GM21528 (cell line): ENCODE measurements around the gene AFG1L.
"Not testable (repeated sequence)": the region's sequence is repeated elsewhere in the genome, so short reads cannot be mapped to it uniquely, and the experiment has no call there.

Experiments
- ATAC-seq: cut with Tn5 transposase; IDR thresholded peaks from one replicate; pipeline ENCODE4 v1.9.1; 2021; ENCODE audit warnings: mild to moderate bottlenecking, moderate library complexity; ENCODE audit not compliant: unreplicated experiment, low FRiP score

AFG1L gene

DNA sequence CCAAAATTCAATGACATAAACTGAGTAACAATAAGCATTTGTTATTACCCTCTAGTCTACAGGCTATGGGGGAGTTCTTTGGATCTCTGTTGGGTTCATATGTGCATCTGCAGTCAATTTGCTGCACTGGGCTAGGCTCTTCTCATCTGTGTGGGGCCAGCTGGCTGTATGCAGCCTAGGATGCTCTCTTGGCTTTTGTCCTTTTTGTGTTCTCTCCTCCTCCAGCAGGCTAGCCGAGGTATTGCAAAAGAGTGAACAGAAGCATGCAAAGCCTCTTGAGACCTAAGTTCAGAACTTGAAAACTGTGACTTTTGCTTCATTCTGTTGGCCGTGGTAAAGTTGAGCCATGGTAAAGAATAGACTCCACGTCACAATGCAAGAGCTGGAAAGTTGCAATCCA, 203.0 kb downstream of the AFG1L start:
- ATAC-seq, result no peak

- no peak for ATAC-seq
These were observed 206.7 kb downstream of the AFG1L start for GRCh38 chr6:108501559-108501958.

DNA sequence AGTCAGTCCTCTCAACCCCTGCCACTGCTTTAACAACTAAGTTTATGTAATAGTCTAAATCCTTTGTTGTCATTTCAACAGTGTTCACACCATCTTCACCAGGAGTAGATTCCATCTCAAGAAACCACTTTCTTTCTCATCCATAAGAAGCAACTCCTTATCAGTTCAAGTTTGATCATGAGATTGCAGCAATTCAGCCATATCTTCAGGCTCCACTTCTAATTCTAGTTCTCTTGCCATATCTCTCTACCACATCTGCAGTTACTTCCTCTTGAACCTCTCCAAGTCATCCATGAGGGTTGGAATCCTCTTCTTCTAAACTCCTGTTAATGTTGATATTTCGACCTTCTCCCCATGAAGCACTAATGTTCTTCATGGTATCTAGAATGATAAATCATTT, 208.0 kb downstream of the AFG1L start:
- ATAC-seq, result no peak

DNA sequence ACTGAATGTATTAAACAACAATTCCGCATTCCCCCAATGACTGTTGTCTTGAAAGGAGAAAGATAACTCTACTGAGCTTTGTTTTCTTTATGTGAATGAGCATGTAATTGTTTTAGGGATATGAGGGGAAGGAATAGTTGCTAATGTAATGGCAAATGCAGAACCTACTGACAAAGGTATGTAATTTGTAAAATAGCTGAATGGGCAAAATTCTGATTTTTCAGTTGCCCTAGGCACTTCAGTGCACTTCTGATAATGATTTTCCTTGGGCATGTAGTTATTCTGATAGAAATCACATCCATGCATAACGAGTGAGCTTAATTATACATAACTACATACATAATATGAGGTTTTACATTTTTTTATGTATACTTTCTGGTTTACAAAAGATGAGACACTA, 212.5 kb downstream of the AFG1L start:
- no peak for ATAC-seq

DNA sequence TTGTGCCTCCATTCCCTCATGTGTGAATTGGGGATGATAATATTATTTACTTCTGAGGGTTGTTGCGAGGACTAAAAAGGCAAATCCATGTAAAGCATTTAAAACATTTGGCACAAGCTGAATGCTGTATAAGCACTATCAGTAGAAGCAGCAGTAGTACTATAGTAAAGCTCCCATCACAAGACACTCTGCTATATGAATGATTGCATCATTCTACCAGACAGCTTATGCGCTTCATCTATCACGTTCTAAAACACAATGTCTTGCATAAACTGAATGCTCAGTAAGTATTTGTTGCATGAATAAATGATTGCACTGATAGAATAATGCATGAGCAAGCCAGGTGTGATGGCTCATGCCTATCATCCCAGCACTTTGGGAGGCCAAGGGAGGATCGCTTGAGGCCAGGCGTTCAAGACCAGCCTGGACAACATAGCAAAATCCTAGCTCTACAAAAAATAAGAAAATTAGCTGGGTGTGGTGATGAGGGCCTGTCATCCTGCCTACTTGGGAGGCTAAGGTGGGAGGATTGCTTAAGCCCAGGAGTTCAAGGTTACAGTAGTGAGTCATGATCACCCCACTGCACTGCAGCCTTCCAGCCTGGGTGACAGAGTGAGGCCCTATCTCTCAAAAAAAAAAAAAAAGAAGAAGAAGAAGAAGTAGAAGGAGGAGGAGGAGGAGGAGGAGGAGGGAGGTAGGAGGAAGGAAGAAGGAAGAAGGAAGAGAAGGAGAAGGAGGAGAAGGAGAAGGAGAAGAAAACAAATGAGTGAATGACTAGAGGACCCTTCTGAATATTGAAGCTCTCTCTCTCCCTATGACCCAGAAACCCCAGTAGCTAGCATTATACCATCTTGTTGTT, 215.8 kb downstream of the AFG1L start:
- no peak for ATAC-seq

GRCh38 chr6:108518714-108519576, 224.1 kb downstream of the AFG1L start:
- ATAC-seq, result no peak

- no peak for ATAC-seq
These were observed 226.8 kb downstream of the AFG1L start for GRCh38 chr6:108521616-108522107.

GRCh38 chr6:108523697-108524096, 228.8 kb downstream of the AFG1L start:
- ATAC-seq, result no peak

DNA sequence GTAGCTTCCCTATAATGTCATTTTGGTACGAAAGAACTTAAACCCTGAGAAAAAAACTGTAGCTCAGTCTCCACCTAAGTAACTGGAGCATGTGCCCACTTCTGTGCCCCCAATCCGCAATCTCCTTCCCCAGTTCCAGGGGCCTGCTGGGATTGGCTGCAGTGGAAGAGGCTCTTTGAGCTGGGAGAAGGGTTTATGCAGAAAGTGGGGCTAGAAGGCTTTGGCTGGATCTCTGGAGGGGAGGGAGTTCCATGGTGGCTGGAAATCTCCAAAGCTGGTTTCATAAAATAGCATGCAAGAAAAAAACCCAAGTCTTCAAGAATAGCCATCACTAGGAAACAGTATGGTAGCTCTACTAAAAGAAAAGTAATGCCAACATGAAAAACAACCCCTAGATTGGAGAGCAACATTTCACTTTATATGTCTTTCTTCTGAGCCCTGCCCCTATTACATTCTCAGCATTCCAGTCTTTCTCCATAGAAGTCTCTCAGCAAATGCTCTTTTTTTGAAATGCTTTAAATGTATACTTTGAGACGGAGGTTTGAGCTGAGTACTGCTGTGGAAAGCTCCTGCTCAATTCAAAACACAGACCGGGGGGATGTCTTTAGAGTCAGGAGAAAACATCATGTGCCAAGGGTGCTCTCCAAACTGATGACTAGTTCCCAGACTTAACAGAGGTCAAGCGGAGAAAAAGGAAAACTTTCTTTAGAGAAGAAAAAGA, 229.8 kb downstream of the AFG1L start:
- no peak for ATAC-seq

- no peak for ATAC-seq
These were observed 231.9 kb downstream of the AFG1L start for GRCh38 chr6:108526739-108527174.

DNA sequence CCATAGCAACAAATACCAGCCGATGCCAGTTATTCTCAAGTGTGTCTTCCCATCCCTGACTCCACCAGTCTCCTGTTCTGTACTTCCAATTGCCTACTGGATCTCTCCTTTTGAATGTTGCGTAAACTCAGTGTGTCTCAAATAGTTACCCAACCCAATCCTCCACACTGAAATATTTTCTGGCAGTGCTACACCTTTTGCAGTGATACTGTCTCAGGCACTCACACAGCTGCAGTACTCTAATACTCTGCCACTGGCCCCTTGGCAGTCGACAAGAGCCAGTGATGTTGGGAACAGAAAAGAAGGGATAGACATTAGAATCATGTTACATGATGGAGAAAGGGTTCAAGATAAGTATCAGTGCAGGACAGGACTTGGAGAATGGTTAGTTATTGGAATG, 234.0 kb downstream of the AFG1L start:
- ATAC-seq, result no peak

GRCh38 chr6:108531332-108531731, 236.5 kb downstream of the AFG1L start:
- no peak for ATAC-seq

DNA sequence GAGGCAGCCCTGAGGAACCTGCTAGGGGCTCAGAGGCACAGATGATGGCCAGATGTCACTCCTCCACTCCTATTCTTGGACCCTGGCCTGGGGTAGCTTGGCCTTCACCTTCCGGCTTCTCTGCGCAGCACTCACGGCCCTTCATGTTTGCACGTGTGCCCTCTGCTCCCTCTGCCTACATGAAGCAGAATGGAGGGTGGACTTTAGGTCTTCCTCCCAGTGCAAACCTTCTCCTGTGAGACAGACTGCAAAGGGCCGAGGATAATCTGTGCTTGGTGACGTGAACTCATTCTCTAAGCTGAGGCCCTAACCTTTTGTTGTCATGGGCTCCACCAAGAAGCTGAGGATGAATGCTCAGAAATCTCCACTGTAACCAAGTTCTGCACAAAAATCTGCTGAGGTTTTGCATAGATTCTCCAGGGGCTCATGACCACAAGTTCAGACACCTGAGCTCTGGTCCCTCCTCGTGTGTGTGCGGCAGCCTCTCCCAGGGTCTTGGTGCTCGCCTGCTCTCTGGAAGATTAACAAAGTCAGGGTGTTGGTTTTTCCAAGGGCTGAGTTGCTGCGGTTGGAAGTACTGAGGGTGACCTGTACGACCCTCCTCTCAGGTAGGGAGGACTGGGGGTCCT, 240.4 kb downstream of the AFG1L start:
- ATAC-seq, result no peak

DNA sequence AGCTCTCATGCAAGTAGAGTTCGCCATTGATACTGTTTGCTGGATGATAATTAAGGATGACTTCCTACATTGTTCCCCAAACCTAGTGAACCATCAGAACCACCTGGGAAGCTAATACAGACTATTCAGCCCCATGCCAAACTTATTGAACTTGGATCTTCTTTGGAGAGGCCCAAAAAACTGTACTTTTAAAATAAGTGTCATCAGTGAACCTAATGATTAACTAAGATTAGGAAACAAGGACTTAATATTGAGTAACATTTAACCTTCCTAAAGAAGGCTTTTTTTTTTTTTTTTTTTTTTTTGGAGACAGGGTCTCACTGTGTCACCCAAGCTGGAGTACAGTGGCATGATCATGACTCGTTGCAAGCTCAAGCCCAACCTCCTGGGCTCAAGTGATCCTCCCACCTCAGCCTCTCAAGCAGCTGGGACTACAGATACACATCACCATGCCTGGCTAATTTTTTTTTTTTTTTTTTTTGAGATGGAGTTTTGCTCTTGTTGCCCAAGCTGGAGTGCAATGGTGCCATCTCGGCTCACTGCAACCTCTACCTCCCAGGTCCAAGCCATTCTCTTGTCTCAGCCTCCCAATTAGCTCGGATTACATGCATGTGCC, 241.2 kb downstream of the AFG1L start:
- not testable (repeated sequence) for ATAC-seq

- no peak for ATAC-seq
These were observed 247.2 kb downstream of the AFG1L start for GRCh38 chr6:108541843-108542759.

GRCh38 chr6:108543175-108543940, 248.5 kb downstream of the AFG1L start:
- ATAC-seq, result no peak

DNA sequence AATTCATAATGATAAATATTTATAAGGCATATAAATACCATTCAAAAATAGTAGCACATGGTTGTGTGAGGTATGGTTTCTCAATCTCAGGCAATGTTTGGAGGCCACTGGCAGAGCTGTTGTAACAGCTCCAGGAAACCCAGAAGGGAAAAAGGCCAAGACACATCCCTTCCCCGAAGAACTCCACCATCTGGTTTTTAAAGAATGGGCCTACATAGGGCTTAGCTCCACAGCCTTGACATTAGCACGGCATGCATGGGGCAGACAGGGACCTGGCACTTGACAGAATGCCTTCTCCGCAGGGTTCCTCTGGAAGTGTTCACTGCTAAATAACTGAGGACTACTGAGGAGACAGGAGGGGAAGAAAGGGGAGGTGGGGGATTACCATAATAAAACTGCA, 249.8 kb downstream of the AFG1L start:
- no peak for ATAC-seq
